Endothelial cell of umbilical vein (primary cell): ENCODE data around the gene ZNF319. TPM values are rescaled to one million over a fixed set of nuclear protein-coding genes. Genes with fewer than 3 reads are reported as not detected.

ENCODE experiments used
- BruUV-seq: library from RNA; stranded (reverse); fragments of 400-500 nt; replicated peaks from 2 replicates; lab custom pipeline; 2021; lab: Mats Ljungman, UMichigan
- CTCF ChIA-PET: fragments of 300-600, 350-600 bp; sonication (Branson Sonifier 250); formaldehyde crosslinking; loops from one replicate; lab custom pipeline; 2021; ENCODE audit warnings: antibody characterized with exemption, inconsistent platforms; lab: Charles Lee
- POLR2A ChIA-PET: fragments of 300-600, 350-600 bp; sonication (Branson Sonifier 250); formaldehyde crosslinking; loops from one replicate; lab custom pipeline; 2021; ENCODE audit warnings: antibody characterized with exemption, inconsistent platforms; lab: Charles Lee
- DNase-seq: peaks from one replicate; pipeline ENCODE4 v3.0.0-alpha.2; 2011; ENCODE audit warnings: low read depth, low spot score
- FAIRE-seq: peaks from 2 replicates; lab custom pipeline; 2011; peaks lifted over from hg19 to GRCh38; lab: Jason Lieb, UNC
- H2AFZ ChIP-seq: 2 replicates; pipeline ENCODE4 v1.6.0; 2012; ENCODE audit warnings: low read depth, low read length, control low read depth, inconsistent platforms
- H3K27ac ChIP-seq: 2 replicates; pipeline ENCODE4 v1.5.1; 2011; ENCODE audit warnings: low read depth, mild to moderate bottlenecking, control low read depth, low read length, moderate library complexity; ENCODE audit not compliant: insufficient read depth
- H3K27me3 ChIP-seq, 2 experiments: 2 replicates each; pipeline versions ENCODE4 v1.6.0 to v1.6.1; 2011; ENCODE audit warnings: low read length in 2 of 2, mixed read lengths in 1 of 2; ENCODE audit not compliant: control insufficient read depth in 2 of 2, insufficient read depth in 2 of 2
- H3K36me3 ChIP-seq, 2 experiments: 2 replicates in 1 of 2; 3 replicates in 1 of 2; pipeline ENCODE4 v1.5.1; 2011; ENCODE audit warnings: low read length in 2 of 2, mild to moderate bottlenecking in 1 of 2, moderate library complexity in 1 of 2; ENCODE audit not compliant: control insufficient read depth in 2 of 2, insufficient read depth in 2 of 2; ENCODE audit errors: extremely low read depth in 1 of 2
- H3K4me1 ChIP-seq: 3 replicates; pipeline ENCODE4 v1.5.1; 2011; ENCODE audit warnings: mild to moderate bottlenecking, low read length; ENCODE audit not compliant: control insufficient read depth, insufficient read depth; ENCODE audit errors: extremely low read depth
- H3K4me2 ChIP-seq: 2 replicates; pipeline ENCODE4 v1.6.1; 2011; ENCODE audit warnings: low read length, control low read depth, mixed read lengths; ENCODE audit not compliant: insufficient read depth
- H3K4me3 ChIP-seq, 3 experiments: fragments of 200-600 bp in 1 of 3; sonication (generic), shearing (Covaris generic) in 1 of 3; replicated peaks in 1 of 3; 2 replicates each; pipeline ENCODE4 v1.5.1; 2011 to 2016; ENCODE audit warnings: control low read depth in 3 of 3, low read length in 3 of 3, mild to moderate bottlenecking in 2 of 3, inconsistent platforms in 1 of 3, low read depth in 1 of 3, moderate library complexity in 1 of 3; ENCODE audit not compliant: insufficient read depth in 1 of 3
- H3K79me2 ChIP-seq: 2 replicates; pipeline ENCODE4 v1.6.0; 2012; ENCODE audit warnings: low read length, inconsistent platforms; ENCODE audit not compliant: control insufficient read depth, insufficient read depth
- H3K9ac ChIP-seq: replicated peaks from 2 replicates; pipeline ENCODE3; 2011; ENCODE audit warnings: low read length, control low read depth; ENCODE audit not compliant: insufficient read depth; ENCODE audit errors: extremely low read depth
- H3K9me1 ChIP-seq: replicated peaks from 3 replicates; pipeline ENCODE4 v1.6.0; 2011; ENCODE audit warnings: mild to moderate bottlenecking, low read length; ENCODE audit not compliant: control insufficient read depth, insufficient read depth; ENCODE audit errors: extremely low read depth
- H3K9me3 ChIP-seq: replicated peaks from 2 replicates; pipeline ENCODE4 v1.5.1; 2012; ENCODE audit warnings: low read length, inconsistent platforms; ENCODE audit not compliant: control insufficient read depth, insufficient read depth
- H4K20me1 ChIP-seq: replicated peaks from 2 replicates; pipeline ENCODE3; 2011; ENCODE audit warnings: mild to moderate bottlenecking, low read length; ENCODE audit not compliant: control insufficient read depth, insufficient read depth; ENCODE audit errors: extremely low read depth
- CTCF ChIP-seq, 2 donors: IDR thresholded peaks; 1 replicate in 1 of 2; 2 replicates in 1 of 2; pipeline ENCODE4 v1.5.1; 2011; ENCODE audit warnings: low read length in 2 of 2, mild to moderate bottlenecking in 2 of 2, moderate library complexity in 2 of 2, control low read depth in 1 of 2, inconsistent platforms in 1 of 2, low read depth in 1 of 2; ENCODE audit not compliant: insufficient read depth in 1 of 2; ENCODE audit errors: extremely low read depth in 1 of 2
- EZH2 ChIP-seq: IDR thresholded peaks from 2 replicates; pipeline ENCODE4 v1.6.1; 2012; ENCODE audit warnings: borderline replicate concordance, low read depth, mild to moderate bottlenecking, moderate library complexity, low read length, inconsistent platforms; ENCODE audit not compliant: severe bottlenecking
- FOS ChIP-seq: IDR thresholded peaks from 2 replicates; pipeline ENCODE4 v1.6.1; 2011; ENCODE audit warnings: mild to moderate bottlenecking, low read length, moderate library complexity, borderline replicate concordance; ENCODE audit not compliant: insufficient read depth
- GATA2 ChIP-seq: IDR thresholded peaks from 2 replicates; pipeline ENCODE4 v1.7.0; 2011; ENCODE audit warnings: low read depth, mild to moderate bottlenecking, moderate library complexity, mixed read lengths, low read length; ENCODE audit not compliant: insufficient read length, insufficient read depth
- JUN ChIP-seq: IDR thresholded peaks from 2 replicates; pipeline ENCODE4 v1.6.1; 2011; ENCODE audit warnings: borderline replicate concordance, low read depth; ENCODE audit not compliant: insufficient read length, insufficient read depth
- MAX ChIP-seq: IDR thresholded peaks from 2 replicates; pipeline ENCODE4 v1.6.1; 2011; ENCODE audit not compliant: insufficient read depth, insufficient read length
- MYC ChIP-seq: IDR thresholded peaks from one replicate; pipeline ENCODE4 v1.6.1; 2011; ENCODE audit warnings: mild to moderate bottlenecking, low read depth, low read length
- POLR2A ChIP-seq: IDR thresholded peaks from 2 replicates; pipeline ENCODE4 v1.6.1; 2012; ENCODE audit warnings: low read depth, mild to moderate bottlenecking, control low read depth, low read length
- POLR2AphosphoS5 ChIP-seq: IDR thresholded peaks from 2 replicates; pipeline ENCODE4 v1.6.1; 2012; ENCODE audit warnings: low read depth, mild to moderate bottlenecking, control low read depth, low read length, moderate library complexity; ENCODE audit not compliant: insufficient read depth
- dilution Hi-C: fragments of 300-500 bp; cut with MboI; formaldehyde crosslinking; loops from one replicate; pipeline ENCODE4 v1.15.0; 2019; ENCODE audit warnings: low sequenced_read_pairs; ENCODE audit not compliant: extremely low pct_ligation_motif_present
- intact Hi-C: fragments of 100-400 bp; cut with micrococcal nuclease; formaldehyde crosslinking; loops from one replicate; pipeline ENCODE4 v1.10.0; 2022
- polyA plus RNA-seq, 4 experiments: library from polyadenylated mRNA; depleted of rRNA in 3 of 4; stranded (reverse) in 3 of 4; unstranded in 1 of 4; fragments of >200 nt; gene quantifications; 2 replicates each; pipeline versions ENCODE4 v1.2.1 to v1.2.3, GENCODE V29; 2011 to 2012; ENCODE audit warnings: missing spikeins in 1 of 4
- total RNA-seq: library from RNA; stranded (reverse); gene quantifications from 2 replicates; pipeline ENCODE4 v1.2.3, GENCODE V29; 2021

The ZNF319 gene
- total and polyA plus RNA-seq, 2 donors (not counting 3 experiments of a cell fraction or from before 2014, with no cell fraction given) = 5.4 to 9.9 TPM

- H3K79me2 ChIP-seq = no peaks in the 10 kb centered on the region
- DNase-seq (no peak), FAIRE-seq (no peak)
- no peaks in the 10 kb centered on the region for H3K27me3 ChIP-seq
- H3K9me3 ChIP-seq = no peaks in the 10 kb centered on the region
- no peaks in the 10 kb centered on the region for H4K20me1 ChIP-seq
- dilution Hi-C loops (no loop called here), intact Hi-C loops (no loop called here)
- H3K36me3 ChIP-seq = no peaks in the 10 kb centered on the region
- ChIA-PET CTCF (interaction anchor here (1.0 to 2.8 kb wide), 6 partner anchors 9 to 31 kb away, joined by 3 to 8 read pairs (median 4); no protein-coding TSS in a partner anchor), POLR2A (no interaction called here)
- H3K4me3 ChIP-seq = no peak overlapping the region
- no peak for TF ChIP-seq CTCF (IDR thresholded peaks at IDR 0.05; ENCODE audit: extremely low read depth in 1 of 2, insufficient read depth in 1 of 2, low read depth in 1 of 2, low read length in 2 of 2)
- no peak for TF ChIP-seq JUN
- TF ChIP-seq MYC = no peak
- TF ChIP-seq GATA2 = no peak
- no peak for TF ChIP-seq MAX
- TF ChIP-seq EZH2 = no peak
- no peak for TF ChIP-seq POLR2A
- TF ChIP-seq FOS = no peak
- no peak for TF ChIP-seq POLR2AphosphoS5
- no peak overlapping the region for H3K9ac ChIP-seq
- H3K27ac ChIP-seq = no peak overlapping the region
- no TSS peak for BruUV-seq
- no peaks in the 10 kb centered on the region for H3K9me1 ChIP-seq
- H3K4me2 ChIP-seq = no peak overlapping the region
- no peak overlapping the region for H2AFZ ChIP-seq
- H3K4me1 ChIP-seq = no peaks in the 10 kb centered on the region
These were observed 43.4 kb downstream of the ZNF319 start for GRCh38 chr16:57956924-57957672.
